HEK293T (cell line): Measurements from ENCODE around the gene TRIP4.

Source experiments
- FOXA1 ChIP-seq: fragments of 450-650 bp; IDR thresholded peaks from 2 replicates; pipeline ENCODE4 v1.6.1; 2016; ENCODE audit warnings: mild to moderate bottlenecking
- FOXK2 ChIP-seq: fragments of 450-650 bp; IDR thresholded peaks from 2 replicates; pipeline ENCODE4 v1.6.1; 2016; ENCODE audit warnings: mild to moderate bottlenecking
- FOXM1 ChIP-seq: fragments of 450-650 bp; IDR thresholded peaks from 2 replicates; pipeline ENCODE4 v1.6.1; 2017; ENCODE audit warnings: mild to moderate bottlenecking, borderline replicate concordance
- LEF1 ChIP-seq: fragments of 450-650 bp; IDR thresholded peaks from 2 replicates; pipeline ENCODE4 v1.6.1; 2017; ENCODE audit warnings: mild to moderate bottlenecking, borderline replicate concordance

DNA sequence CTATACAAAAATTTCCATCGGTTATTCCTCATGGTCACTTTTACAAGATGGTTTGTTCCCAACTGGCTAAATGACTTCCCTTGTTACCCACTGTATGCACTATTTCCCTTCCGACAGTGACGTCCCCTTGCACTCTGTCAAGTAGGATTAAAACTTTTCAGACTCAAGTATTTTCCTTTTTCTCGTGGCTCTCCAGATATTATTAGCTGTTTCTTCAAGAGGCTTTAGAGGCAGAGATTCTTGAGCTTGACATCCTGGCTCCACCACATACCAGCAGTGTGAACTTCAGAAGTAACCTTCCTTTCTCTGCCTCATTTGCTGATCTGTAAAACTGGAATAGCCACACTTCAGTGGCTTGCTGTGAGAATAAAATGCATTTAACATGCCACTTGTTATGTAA is 45.7 kb upstream of the TRIP4 start:
- TF ChIP-seq FOXM1 (no peak), FOXA1 (no peak), LEF1 (no peak), FOXK2 (no peak)
